HG03135 (cell line): Measurements from ENCODE around the gene SLC7A4.
"Not testable (repeated sequence)": the region's sequence is repeated elsewhere in the genome, so short reads cannot be mapped to it uniquely, and the experiment has no call there.

Source experiments
- ATAC-seq: cut with Tn5 transposase; IDR thresholded peaks from one replicate; pipeline ENCODE4 v1.9.1; 2021; ENCODE audit warnings: mild to moderate bottlenecking, moderate library complexity; ENCODE audit not compliant: unreplicated experiment

The SLC7A4 gene

DNA sequence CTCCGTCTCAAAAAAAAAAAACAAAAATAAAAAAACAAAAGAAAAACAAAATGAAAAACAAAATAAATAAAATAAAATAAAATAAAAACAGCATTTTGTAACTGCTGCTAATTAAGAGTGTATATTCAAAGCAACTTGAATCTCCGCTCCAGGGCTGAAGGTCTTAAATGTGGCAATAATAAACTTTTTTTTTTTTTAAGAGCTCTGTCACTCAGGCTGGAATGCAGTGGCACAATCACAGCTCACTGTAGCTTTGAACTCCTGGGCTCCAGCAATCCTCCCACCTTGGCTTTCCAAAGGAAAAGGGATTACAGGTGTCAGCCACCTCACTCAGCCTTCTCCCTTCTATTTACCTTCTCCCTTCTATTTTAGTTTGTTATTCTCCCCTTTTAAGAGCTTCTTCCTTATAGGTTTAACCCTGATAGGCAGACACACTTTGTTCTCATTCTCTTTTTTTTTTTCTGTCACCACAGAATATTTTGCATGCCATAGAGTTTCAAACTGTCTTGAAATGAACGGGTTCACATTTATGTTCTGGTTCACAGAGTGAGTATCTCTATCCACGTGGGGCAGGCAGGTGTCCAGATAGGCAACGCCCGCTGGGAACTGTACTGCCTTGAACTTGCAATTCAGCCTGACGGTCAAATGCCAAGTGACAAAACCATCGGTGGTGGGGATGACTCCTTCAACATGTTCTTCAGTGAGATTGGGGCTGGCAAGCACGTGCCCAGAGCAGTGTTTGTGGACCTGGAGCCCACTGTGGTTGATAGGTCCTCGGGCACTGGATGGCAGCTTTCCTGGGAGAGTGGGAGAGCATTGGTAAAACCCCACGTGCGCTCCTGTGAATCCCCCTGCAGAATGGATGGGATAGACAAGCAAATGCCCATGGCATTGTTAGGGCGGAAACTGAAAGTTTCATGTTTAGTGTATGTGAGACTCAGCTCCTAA is 32.8 kb upstream of the SLC7A4 start:
- ATAC-seq = no peak

DNA sequence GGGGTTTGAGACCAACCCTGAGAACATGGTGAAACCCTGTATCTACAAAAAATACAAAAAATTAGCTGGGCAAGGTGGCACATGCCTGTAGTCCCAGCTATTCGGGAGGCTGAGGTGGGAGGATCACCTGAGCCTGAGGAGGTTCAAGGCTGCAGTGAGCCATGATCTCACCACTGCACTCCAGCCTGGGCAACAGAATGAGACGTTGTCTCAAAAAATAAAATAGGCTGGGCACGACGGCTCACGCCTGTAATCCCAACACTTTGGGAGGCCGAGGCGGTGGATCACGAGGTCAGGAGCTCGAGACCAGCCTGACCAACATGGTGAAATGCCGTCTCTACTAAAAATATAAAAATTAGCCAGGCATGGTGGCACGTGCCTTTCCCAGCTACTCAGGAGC is 32.1 kb upstream of the SLC7A4 start:
- ATAC-seq = not testable (repeated sequence)

DNA sequence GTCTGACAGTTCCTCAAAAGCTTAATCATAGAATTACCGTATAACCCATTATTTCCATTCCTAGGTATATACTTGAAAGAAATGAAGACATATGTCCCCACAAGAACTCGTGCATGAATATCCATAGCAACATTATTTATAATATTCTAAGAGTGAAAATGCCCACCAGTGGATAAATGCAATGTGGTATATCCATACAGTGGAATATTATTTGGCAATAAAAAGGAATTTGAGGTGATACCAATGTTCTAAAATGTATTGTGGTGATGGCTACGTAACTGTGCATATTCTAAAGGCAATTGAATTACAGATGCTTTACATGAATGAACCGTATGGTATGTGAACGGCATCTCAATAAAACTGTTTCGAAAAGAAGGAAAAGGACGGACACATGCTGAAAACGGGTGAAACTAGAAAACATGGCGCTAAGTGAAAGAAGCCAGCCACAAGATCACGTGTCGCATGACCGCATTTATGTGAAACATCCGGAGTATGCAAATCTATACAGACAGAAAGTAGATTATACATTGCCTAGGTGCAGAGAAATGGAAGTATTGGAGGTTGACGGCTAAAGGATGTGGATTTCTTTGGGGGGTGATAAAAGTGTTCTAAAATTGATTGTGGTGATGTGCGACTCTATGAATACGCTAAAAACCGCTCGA is 29.4 kb upstream of the SLC7A4 start:
- not testable (repeated sequence) for ATAC-seq

DNA sequence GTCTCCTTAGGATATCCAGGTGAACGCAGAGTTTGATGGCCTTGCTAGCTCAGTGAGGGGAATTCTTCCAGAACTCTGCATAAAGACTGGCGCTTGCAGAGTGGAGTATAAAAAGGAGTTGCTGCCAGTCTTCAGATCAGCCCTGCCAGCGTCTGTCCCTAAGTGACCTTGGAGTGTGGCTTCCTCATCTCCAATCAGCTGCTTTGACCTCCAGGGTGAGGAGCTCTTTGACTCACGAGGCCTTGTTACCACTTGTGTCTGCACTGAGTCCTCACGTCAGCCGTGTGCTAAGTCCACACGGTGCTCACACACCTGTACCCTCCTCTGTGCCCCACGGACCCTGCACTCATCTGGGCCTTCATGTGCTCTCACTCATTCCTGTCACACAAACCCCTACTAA is 28.0 kb upstream of the SLC7A4 start:
- ATAC-seq = not testable (repeated sequence)

DNA sequence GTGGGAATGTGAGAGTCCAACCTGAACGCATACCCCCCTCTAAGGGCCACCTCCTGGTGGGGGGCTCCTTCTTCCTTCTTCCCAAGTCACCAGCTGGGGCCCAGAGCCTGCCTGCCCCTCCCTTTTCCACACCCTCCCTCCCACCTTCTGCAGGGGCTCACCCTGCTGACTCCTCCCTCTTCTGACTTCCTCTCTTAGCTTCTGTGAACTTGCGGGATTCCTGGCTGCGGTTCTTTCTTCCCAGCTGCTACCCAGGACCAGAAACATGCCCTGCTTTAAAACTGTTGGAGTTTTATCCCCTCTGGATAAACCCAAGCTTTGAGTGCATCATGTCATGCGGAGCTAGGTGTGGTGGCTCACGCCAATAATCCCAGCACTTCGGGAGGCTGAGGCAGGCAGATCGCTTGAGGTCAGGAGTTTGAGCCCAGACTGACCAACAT is 23.5 kb upstream of the SLC7A4 start:
- ATAC-seq = no peak

DNA sequence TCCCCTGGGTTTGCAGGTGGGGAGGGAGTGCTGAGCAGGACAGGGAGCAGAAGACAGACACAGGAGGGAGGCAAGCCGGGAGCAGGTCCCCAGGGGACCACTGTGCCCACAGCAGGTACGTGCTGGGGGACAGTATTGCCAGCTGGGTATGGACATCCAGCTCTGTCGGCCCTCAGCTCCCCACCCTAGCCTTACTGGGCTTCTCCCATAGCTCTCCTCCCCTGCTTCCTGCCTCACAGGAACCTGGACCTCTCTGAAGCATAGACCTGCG is 23.1 kb upstream of the SLC7A4 start:
- ATAC-seq = no peak

DNA sequence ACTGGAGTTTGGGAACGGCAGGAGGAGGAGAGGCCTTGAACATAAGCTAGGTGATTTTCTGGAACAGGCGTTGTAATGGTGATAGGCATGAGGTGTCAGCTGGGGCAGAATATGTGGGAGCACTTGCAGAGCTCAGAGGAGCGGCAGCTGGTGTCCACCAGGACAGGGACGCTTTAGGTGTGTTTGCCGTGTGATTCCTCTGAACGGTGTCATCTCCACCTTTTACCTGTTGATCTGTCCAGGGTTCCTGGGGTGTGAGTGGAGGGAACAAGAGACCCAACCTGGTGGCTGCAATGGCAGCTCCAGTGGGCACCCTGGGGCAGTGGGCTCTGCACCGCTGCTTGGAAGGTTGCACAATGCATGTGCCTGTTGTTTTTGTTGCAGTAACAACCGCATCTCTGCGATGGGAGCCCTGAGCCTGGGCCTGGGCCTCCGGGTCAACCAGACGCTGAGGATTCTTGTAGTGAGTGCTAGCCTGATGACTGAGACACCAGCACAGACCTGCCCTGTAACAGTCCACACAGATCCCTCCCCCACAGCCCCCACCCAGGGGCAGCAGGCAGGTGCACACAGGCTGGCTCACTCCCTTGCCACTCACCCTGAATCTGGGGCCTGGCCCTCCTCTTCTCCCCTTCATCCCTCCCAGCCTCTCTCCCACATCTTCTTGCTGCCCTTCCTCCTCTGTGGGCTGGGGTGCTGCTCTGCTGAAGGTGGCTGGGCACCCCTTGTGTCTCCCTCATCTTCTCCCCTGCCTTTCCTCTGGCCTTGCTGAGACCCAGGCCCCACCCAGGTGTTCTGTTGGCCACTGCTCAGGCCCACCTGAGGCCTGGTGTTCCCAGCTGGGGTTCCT is 22.6 kb upstream of the SLC7A4 start:
- ATAC-seq = no peak

DNA sequence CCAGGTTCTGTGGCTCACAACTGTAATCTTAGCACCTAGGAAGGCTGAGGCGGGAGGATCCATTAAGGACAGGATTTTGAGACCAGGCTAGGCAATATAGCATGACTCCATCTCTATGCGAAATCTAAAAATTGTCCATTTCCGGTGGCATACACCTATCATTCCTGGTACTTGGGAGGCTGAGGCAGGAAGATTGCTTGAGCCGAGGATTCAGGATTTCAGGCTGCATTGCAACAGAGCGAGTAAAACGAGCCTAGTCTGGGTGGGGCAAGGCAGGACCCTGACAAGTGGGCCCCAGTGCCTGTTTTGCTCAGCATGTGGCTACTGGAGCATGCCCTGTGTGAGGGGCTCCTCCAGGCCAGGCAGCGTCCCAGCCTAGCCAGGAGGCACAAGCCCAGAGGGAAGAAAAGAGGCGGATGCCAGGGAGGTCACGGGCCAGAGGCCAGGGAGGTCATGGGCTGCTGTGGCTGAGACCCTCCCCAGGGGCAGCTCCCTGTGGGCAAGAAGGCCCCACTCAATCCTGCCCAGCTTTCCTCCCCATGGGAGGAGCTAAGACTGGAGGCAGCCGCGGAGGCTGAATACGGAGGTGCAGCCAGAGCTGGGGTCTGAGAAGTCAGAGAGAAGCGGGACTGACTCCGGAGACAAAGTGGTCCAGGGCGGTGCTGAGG is 21.8 kb upstream of the SLC7A4 start:
- ATAC-seq = no peak

DNA sequence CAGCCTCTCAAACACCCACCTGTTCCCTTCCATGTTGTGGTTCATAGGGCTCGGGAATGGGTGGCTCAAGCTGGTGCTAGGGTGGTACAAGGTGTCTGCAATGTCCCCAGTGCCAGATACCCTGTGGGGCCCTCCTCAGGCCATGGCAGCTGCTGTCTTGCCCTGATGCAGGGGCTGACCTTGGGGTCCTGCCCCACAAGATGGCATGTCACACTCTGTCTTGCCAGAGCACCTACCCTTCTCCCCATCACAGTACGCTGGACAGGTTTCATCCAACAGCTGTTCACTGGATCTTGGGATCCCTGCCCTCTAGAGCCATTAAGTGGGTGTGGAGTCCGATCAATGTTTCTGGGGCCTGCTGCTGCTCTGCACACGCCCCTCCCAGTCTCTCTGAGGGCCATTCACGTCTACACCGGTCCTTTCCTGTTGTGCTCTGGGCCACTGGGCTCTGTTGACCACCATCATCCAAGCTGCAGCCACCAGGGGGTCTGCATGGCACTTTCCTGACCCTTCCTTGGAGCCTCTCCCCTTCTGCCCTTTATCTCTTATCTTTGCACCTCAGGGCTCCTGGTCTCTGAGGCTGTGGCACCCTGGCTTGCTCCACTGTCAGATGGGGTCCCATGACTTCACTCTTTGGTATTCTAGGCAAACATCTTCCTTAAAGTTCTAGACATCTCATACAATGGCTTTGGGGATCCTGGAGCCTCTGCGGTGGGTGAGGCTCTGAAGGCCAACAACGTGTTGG is 20.5 kb upstream of the SLC7A4 start:
- ATAC-seq = no peak

DNA sequence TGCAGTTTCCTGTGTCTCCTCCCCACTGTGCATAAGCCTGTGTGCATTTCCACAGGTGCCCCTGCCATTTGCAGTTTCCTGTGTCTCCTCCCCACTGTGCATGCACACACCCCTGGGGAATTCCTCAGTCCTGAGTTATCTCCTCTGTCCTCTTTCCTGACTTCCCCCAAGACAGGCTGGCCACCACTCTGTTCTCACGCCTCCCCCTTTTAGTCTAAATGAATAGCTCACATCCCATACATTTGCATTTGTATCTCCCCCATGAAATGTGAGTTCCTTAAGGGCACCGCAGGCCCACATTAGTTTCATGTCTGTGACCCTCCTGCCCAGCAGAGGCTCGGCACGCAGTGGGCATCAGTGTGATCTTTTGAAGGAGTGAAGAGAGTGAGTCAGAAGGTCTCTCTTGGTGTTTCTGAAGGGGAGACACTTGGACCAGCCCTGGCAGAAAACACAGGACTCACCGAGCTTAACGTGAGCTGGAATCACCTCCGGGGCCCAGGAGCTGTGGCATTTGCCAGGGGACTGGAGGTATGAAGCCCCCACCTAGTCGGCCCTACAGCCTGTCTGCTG is 19.6 kb upstream of the SLC7A4 start:
- no peak for ATAC-seq

DNA sequence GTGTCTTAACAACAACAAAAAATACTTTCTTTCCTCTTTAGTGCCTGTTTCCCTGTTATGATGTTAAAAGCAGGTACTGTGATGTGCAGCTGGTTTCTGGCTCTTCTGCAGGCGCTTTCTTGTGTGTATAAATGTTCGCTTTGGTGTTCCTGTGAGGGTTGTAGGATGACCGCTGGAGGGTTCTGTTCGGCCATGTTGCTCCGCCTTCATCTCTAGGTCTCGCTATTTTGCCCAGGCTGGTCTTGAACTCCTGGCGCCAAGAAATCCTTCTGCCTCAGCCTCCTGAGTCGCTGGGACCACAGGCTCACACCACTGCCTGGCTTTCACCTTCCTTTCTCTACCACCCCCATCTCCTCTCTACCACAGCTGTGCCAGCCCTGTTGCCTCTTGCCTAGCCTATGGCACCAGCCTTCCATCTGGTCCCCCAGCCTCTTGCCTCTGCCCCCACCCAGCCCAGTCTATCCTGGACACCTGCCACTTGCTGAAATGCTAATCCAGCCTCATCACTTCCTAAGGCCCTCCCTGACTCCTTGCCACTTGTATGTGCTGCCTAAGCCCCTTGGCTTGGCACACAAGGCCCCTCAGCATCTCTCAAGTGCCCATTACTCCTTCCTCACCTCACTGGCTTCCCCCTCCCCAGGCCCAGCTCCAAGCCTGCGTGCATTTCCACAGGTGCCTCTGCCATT is 18.9 kb upstream of the SLC7A4 start:
- no peak for ATAC-seq

DNA sequence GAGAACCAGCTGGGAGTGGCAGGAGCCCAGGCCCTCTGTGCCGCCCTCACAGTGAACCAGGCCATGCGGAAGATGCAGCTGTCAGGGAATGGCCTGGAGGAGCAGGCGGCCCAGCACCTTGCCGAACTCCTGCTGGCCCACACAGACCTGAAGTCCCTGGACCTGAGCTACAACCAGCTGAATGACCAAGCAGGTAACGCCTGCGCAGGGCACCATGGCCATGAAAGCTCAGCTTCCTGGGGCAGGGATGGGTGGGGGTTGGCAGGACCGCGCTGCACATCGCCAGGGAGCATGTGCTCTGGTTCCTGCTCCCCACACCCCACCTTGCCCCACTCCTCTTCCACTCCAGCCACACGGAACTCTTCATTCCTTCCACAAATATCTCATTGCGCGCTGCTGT is 16.6 kb upstream of the SLC7A4 start:
- not testable (repeated sequence) for ATAC-seq

DNA sequence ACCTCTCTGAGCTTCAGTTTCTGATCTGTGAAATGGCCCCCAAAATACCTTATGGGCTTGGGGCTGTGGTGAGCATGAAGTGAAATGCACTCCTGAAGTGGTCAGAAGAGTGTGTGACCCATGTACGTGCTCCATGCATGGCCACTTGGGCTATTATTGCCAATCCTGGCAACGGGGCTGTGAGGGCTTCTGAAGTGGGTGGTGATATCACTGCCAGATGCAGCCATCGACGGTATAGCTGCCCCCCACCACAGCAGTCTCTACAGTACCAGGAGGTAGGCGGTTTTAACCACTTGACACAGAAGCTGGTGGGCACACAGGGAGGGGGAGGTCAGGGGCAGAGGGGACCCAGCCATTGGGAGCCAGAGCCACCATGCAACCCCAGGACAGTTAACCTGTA is 16.1 kb upstream of the SLC7A4 start:
- not testable (repeated sequence) for ATAC-seq

DNA sequence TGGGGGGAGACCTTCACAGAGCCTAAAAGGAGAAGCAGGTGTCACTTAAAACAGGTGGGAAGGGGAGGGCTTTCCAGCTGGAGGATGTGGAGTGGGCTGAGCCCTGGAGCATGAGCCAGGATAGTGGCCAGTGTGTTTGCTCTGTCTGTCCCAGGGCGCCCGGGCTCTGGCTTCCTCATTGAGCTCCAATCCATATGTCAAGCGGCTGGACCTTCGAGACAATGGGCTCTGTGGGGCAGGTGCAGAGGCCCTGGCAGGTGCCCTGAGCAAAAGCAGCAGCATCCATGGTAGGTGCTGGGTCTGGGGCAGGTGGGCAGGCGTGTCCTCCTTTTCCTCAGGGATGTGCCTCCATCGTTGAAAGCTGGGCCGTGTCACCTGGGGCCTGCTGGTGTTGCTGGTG is 15.4 kb upstream of the SLC7A4 start:
- ATAC-seq = no peak

DNA sequence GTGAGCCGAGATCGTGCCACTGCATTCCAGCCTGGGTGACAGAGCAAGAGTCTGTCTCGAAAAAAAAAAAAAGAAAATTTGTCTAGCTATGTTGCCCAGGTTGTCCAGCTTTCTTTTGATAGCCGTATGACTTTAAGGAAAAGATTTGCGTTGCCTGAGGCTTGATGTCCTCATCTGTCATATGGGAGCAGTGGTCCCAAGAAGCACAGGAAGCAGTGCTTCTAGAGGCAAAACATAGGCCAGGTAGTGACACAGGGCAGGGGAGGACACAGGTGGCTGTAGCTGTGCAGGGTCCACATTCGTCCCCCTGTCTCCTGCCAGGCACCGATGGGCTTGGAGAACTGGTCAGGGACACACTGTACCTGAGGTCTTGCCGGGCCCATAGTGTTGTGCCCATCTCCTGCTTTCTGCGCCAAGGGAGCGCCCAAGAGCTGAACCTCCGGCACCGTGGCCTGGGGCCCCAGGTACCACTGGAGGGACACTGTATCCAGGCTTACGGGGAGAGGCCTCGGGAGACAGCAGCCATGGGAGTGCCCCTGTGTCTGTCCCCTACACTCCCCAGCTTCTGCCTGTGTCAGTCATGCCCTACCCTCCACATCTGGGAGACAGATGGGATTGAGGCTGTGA is 14.8 kb upstream of the SLC7A4 start:
- no peak for ATAC-seq

DNA sequence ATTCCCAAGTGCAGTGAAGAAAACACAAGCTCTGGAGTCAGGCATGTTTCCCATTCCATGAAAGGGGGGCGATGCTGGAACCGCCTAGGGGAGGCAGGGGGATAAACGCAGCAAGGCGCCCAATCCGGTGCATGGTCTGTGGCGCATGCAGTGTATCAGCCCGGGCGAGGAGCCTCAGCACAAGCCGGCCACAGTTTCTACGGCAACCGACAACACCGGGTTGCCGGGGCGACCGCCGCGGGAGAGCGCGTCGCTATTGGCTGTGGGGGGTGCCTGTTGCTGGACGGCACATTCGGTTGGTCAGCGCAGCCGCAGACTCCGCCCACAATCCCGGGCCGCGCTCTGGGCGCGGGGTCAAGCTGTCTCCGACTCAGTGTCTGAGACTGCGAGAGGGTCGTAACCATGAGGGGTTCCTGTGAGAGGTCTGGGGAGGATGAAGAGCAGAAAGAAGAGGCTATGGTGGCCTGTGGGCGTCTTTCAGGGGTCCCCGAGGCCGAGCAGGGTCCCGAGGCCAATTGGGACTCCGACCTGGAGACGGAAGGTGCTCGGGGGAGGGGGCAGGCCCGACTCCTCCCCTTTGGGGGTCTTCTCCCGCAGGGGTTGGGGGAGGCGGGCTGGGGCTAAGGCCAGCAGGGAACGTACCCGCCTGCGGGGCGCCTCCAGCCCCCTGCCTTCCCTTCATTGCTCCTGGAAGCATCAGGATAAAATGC is 13.4 kb upstream of the SLC7A4 start, which contains the start of gene LRRC74B:
TSS of gene LRRC74B (plus strand) at position 362 of the 710 bp plus-strand sequence. CDS start at position 403, 41 bp downstream.
- peak; percentile 76 for ATAC-seq

DNA sequence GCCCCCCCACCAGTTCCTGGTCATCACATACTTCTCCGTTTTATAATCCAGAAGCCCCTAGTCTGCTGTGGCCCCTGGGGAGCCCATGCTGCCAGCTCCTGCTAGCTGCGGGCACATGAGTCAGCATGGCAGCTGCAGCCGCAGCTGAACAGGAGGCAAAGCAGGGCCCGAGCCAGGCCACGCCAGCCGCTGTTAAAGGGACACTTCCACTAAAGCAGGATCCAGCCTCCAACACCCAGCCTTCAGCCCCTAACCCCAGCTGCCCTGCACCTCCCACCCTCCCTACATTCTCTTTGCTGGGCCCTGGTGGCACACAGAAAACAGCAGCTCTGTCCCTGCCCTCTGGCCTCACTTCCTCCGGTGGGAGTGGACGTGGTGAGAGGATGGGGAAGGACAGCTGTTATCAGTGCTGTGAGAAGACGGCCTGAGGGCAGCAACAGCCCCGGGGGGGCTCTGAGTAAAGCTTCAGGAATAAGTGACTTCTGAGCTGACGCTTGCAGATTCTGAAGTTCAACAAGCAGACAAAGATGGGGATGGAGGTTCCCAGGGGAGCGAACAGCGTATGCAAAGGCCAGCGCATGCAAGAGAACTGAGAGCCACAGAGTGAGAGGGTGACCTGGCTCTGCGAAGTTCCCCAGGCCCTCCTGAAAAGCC is 12.7 kb upstream of the SLC7A4 start:
- no peak for ATAC-seq
